ENCODE results near the gene FNDC4. TPM values are rescaled to one million over a fixed set of nuclear protein-coding genes. Genes with fewer than 3 reads are reported as not detected.

The FNDC4 gene, protein sequence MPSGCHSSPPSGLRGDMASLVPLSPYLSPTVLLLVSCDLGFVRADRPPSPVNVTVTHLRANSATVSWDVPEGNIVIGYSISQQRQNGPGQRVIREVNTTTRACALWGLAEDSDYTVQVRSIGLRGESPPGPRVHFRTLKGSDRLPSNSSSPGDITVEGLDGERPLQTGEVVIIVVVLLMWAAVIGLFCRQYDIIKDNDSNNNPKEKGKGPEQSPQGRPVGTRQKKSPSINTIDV
- total RNA-seq = 30.8 and 42.8 TPM in 2 replicates

GRCh38 chr2:27494944-27495554, at the start of gene FNDC4:
Gene FNDC4 (minus strand): TSS chr2:27495200. CDS start chr2:27494679, 521 bp downstream.

DNA sequence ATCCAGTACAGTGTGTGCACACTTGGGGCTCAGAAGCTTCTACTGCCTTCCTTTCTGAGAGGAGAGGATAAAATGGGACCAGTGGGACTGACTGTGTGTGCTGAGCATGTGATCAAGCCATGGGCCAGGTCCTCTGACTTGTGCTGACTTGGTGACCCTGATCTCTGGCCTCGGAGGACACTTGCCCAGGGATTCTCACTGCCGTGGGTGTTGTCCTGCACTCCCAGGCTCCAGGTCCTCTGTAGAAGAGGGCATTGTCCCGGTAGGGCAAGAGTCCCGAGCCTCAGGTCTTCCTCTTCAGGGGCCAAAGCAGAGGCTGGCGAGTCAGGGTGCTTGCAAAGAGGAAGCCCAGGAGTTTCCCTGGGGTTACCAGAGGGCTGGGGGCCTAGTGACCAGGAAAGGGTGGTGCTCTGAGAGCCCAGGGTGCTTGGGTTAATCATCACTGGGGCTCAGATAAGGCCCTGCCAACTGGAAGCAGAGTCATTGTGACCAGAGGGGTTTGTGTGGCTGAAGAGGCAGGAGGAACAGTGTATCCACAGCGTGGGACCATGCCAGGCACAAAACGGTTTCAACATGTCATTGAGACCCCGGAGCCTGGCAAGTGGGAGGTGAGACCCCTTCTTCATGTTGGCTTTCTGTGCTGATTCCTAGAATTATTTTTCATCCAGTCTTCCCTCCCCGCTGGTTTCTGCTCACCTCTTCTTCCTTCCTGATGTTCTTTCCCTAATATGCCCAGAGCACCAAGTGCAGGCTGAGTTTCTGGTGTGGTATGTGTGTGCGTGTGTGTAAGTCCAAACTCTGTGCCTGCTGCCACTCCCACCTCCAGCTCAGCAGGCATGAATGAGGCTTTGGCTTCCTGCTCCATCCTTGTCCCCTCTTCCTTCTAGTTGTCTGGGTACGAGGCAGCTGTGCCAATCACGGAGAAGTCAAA, 1.6 kb upstream of the FNDC4 start, which contains the start of gene GCKR:
Gene GCKR (plus strand): TSS at position 483 of the 931 bp plus-strand sequence. CDS start 66 bp downstream, at position 549.

DNA sequence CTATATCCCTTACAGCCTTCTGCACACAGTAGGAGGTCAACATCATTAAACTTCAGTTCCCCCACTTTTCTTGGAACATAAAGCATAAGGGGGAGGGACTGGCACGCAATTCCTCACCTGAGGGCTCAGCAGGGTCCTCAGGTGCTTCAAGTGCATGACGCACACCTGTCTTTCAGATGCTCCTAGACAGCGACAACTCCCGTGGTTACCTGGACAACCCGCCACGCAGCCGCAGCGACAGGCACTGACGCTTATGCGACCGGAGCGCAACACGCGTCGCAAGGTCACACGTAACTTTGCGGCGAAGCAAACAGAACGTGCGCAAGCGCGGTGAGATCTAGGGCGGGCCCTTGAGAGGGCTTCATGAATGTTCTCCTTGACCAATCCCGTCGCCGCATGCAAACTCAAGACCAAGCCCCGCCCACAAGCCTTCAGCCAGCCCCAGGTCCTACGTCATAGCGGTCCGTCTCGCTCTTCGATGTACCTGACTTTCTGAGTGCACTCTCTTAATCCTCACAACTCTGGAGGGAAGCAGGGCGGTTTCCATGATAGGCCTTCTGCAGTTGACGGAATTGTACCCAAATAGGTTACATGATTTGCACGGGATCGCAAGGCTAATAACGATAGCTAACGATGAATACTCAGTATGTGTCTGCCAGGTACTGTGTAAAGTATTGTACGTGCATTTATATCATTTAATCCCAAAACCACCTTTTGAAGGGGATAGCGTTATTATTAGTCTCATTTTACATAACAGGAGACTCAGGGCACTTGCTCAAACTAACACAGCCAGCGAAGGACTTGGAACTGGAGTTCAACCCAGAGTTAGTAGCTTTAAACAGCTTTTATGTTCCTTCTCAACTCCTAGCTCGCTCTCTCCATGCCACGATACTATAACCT, 5.3 kb downstream of the FNDC4 start, which contains the start of gene IFT172:
Gene IFT172 (minus strand): TSS at position 246 of the 900 bp plus-strand sequence. CDS start 90 bp downstream, at position 156.

GRCh38 chr2:27441958-27442919, 52.8 kb downstream of the FNDC4 start, which contains the start of gene KRTCAP3:
Gene KRTCAP3 (plus strand): TSS chr2:27442381. CDS start chr2:27442413, 32 bp downstream.

Other genes with a start within 250 kb of the FNDC4 start
- gene SLC30A3, start 232.2 kb downstream of the FNDC4 start, total RNA-seq = 0.06 and 0.10 TPM in 2 replicates
- not detected in 2 replicates for gene DNAJC5G, start 219.8 kb downstream of the FNDC4 start, total RNA-seq
- not detected in 2 replicates for gene TRIM54, start 212.8 kb downstream of the FNDC4 start, total RNA-seq
- 1.1 and 1.2 TPM in 2 replicates for gene UCN, start 186.8 kb downstream of the FNDC4 start, total RNA-seq
- gene MPV17, start 172.1 kb downstream of the FNDC4 start, total RNA-seq = 123 and 139 TPM in 2 replicates
- gene GTF3C2, start 138.4 kb downstream of the FNDC4 start, total RNA-seq = 23.2 and 28.6 TPM in 2 replicates
- gene EIF2B4, start 124.9 kb downstream of the FNDC4 start, total RNA-seq = 28.6 and 35.0 TPM in 2 replicates
- 87.7 and 96.2 TPM in 2 replicates for gene SNX17, start 124.6 kb downstream of the FNDC4 start, total RNA-seq
- gene ZNF513, start 114.5 kb downstream of the FNDC4 start, total RNA-seq = 3.0 and 5.4 TPM in 2 replicates
- gene PPM1G, start 85.6 kb downstream of the FNDC4 start, total RNA-seq = 51.3 and 53.0 TPM in 2 replicates
- 74.3 and 82.3 TPM in 2 replicates for gene NRBP1, start 66.6 kb downstream of the FNDC4 start, total RNA-seq
- gene KRTCAP3, start 52.8 kb downstream of the FNDC4 start, total RNA-seq = not detected in 2 replicates
- gene IFT172, start 5.5 kb downstream of the FNDC4 start, total RNA-seq = 10.6 and 21.5 TPM in 2 replicates
- 0.34 and 0.44 TPM in 2 replicates for gene GCKR, start 1.6 kb upstream of the FNDC4 start, total RNA-seq
- 9.9 and 29.8 TPM in 2 replicates for gene ZNF512, start 87.8 kb upstream of the FNDC4 start, total RNA-seq
- gene CCDC121, start 133.8 kb upstream of the FNDC4 start, total RNA-seq = 1.7 and 2.5 TPM in 2 replicates
- gene GPN1, start 133.8 kb upstream of the FNDC4 start, total RNA-seq = 14.7 and 17.6 TPM in 2 replicates
- gene SUPT7L, start 168.4 kb upstream of the FNDC4 start, total RNA-seq = 10.0 and 12.2 TPM in 2 replicates
- gene SLC4A1AP, start 168.7 kb upstream of the FNDC4 start, total RNA-seq = 11.2 and 12.2 TPM in 2 replicates

Measured in cardiac ventricle fibroblast (primary cell).